ENCODE data around the gene TRIM7. TPM values are rescaled to one million over a fixed set of nuclear protein-coding genes. Genes with fewer than 3 reads are reported as not detected.

TRIM7 gene
- total RNA-seq, 1 experiment from 2014 or later, result 9.0 TPM

DNA sequence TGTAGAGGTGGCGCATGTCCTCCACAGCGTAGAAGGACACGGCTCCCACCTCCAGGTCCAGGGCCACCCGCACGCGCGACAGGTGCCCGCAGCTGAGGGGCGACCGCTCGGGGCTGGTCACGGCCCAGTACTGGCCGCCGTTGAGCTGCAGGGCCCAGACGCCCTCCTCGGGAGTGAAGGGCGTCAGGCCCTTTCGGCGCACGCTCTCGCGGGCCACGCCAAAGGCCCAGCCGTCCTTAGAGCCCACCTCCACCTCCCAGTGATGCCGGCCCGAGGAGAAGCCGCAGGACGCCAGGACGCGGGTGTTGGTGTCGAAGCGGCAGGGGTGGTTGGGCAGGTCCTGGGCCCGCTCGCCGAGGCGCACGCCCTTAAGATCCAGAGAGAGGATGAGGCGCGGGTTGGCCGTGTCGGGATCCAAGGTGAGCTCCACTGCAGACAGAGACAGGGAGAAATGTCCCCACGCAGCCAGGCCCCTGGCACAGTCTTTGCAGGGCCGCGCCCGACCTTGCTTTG lies 9.7 kb downstream of the TRIM7 start:
- no peaks in the 10 kb centered on the region for H3K36me3 ChIP-seq
- no peaks in the 10 kb centered on the region for H3K9me3 ChIP-seq (replicated peaks)
- peaks cover 3% of the 10 kb centered on the region; the same call in 1 of the 2 replicates for H3K4me1 ChIP-seq
- H3K27me3 ChIP-seq, result no peaks in the 10 kb centered on the region
- no peak overlapping the region for H3K4me3 ChIP-seq
- no peak for DNase-seq
- H3K27ac ChIP-seq, result no peak overlapping the region

DNA sequence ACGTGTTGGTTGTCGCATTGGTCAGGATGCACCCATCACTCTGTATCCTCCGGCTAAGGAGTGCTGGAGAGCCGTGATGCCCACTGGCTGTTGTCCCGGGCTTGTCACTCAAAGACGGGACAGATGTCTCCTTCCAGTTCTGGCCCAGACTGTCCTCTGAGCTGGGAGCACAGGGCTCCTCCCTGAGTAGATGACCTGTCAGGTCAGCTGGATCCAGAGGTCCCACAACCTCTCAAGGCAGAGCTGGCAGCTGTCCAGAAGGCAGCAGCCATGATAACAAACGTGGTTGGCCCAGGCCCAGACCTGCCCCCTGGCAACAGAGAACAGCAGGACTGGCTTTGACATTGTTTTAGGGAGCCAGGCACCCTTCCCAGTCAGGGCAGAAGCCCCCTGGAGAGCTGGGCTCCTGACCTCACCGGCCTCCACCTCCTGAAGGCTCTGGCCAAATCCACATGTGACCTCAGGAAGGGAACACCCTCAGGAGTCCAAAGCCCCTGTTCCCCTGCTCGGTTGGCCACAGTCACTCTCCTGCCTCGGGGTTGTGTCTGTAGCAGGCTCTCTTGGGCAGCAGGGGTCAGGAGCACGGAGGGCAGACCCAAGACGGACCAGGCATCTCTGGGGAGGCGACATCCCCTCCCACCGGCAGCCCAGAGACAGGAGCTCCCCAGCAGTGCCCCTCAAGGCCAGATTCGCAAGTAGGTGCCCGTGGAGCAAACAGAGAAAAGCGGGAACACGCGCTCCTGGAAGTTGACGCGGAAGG lies 10.3 kb downstream of the TRIM7 start:
- no peaks in the 10 kb centered on the region for H3K36me3 ChIP-seq
- H3K4me3 ChIP-seq, result no peak overlapping the region
- no peak overlapping the region for H3K27ac ChIP-seq
- H3K4me1 ChIP-seq, result peaks cover 3% of the 10 kb centered on the region; the same call in 1 of the 2 replicates
- no peaks in the 10 kb centered on the region for H3K27me3 ChIP-seq
- DNase-seq, result no peak
- no peaks in the 10 kb centered on the region for H3K9me3 ChIP-seq (replicated peaks)

GRCh38 chr5:181193656-181194055 lies 11.3 kb downstream of the TRIM7 start:
- H3K27me3 ChIP-seq, result no peaks in the 10 kb centered on the region
- DNase-seq, result no peak
- no peaks in the 10 kb centered on the region for H3K9me3 ChIP-seq (replicated peaks)
- H3K36me3 ChIP-seq, result no peaks in the 10 kb centered on the region
- no peak overlapping the region for H3K4me3 ChIP-seq
- H3K4me1 ChIP-seq, result peaks cover 3% of the 10 kb centered on the region; the same call in 1 of the 2 replicates
- no peak overlapping the region for H3K27ac ChIP-seq

DNA sequence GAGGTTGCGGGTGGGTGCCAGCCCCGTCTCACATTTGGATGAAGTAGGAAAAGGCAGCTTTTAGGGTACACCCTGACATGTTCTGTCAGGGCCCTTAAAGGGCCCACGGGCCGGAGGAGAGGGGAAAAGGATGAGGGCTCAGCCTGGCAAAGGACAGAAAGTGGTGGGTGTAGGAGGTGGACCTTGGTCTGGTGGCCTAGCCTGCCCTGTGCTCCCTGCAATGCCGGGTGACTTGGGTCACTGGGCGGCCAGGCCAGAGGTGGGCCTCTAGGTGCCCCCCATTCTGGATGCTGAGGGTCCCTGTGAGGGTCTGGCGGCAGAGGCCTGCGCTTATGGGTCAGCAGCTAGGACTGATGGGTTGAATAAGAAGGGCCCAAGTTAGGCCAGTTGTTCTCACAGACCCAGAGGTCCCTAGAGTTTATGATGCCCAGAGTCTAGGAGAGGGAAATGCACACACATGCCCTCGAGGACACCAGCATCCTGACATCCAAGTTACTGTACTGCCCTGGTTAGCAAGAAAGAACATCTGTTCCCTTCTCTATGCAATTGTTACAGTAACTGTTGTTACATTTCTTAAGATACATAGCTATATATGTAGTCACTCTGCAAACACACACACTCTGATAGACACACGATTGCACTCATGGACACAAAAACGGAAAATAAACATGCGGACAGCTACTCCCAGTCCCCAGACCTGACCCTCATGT lies 12.5 kb downstream of the TRIM7 start:
- Histone ChIP-seq H3K9me3 (replicated peaks) (no peaks in the 10 kb centered on the region), H3K36me3 (no peaks in the 10 kb centered on the region), H3K4me1 (peaks cover 3% of the 10 kb centered on the region; the same call in 1 of the 2 replicates), H3K27ac (peak overlapping the region; percentile 64; the same call in 1 of the 2 replicates), H3K27me3 (no peaks in the 10 kb centered on the region), H3K4me3 (peak overlapping the region; percentile 81)
- no peak for DNase-seq

- Histone ChIP-seq H3K27me3 (no peaks in the 10 kb centered on the region), H3K27ac (peak overlapping the region; percentile 64), H3K4me3 (peak overlapping the region; percentile 81), H3K4me1 (peaks cover 3% of the 10 kb centered on the region; the same call in 1 of the 2 replicates), H3K36me3 (no peaks in the 10 kb centered on the region), H3K9me3 (replicated peaks) (no peaks in the 10 kb centered on the region)
- peak; percentile 92 to 96 for DNase-seq
These were observed 13.3 kb downstream of the TRIM7 start for GRCh38 chr5:181191526-181192336.

DNA sequence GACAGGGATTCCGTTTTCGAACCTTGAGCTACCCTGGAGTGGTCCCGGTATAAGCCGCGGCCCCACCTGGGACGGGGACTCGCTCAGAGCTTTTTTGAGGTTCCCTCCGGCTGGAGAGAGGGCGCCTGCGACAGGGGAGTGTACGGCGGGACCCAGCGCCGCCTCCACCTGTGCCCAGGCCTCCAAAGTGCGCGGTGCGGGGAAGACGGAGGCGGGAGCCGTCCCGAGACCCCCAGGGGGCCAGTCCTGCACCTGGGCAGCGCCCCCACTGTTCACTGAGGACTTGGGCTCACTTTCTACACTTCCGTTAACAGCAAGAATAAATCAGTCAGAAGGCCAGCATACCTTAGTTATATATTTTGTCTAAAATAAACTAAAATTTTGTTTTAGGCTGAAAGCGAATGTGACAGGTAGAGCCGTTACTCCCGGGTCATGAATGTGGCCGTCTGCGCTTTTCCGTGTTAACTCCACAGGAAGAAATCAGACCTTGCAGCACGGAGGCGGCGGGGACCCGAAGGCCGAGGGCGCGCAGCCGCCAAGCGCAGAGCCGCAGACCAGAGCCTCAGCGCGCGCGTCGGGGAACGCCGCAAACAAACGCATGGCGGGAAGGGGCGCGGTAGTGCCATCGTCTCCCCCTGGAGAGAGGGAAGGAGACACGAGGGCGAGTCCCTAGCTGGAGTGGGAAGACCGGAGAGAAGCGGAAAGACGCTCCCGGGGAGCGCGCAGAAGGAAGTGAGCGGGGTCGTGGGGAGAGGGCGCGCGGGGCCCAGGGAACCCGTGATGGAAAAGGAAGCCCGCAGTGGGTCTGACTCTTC lies 14.1 kb downstream of the TRIM7 start:
- peak overlapping the region; percentile 81 for H3K4me3 ChIP-seq
- H3K36me3 ChIP-seq, result no peaks in the 10 kb centered on the region
- peak overlapping the region; percentile 3; the same call in 1 of the 2 replicates for H3K27ac ChIP-seq
- DNase-seq, result peak; percentile 55 to 68
- H3K9me3 ChIP-seq (replicated peaks), result no peaks in the 10 kb centered on the region
- no peaks in the 10 kb centered on the region for H3K27me3 ChIP-seq
- H3K4me1 ChIP-seq, result peaks cover 3% of the 10 kb centered on the region; the same call in 1 of the 2 replicates

DNA sequence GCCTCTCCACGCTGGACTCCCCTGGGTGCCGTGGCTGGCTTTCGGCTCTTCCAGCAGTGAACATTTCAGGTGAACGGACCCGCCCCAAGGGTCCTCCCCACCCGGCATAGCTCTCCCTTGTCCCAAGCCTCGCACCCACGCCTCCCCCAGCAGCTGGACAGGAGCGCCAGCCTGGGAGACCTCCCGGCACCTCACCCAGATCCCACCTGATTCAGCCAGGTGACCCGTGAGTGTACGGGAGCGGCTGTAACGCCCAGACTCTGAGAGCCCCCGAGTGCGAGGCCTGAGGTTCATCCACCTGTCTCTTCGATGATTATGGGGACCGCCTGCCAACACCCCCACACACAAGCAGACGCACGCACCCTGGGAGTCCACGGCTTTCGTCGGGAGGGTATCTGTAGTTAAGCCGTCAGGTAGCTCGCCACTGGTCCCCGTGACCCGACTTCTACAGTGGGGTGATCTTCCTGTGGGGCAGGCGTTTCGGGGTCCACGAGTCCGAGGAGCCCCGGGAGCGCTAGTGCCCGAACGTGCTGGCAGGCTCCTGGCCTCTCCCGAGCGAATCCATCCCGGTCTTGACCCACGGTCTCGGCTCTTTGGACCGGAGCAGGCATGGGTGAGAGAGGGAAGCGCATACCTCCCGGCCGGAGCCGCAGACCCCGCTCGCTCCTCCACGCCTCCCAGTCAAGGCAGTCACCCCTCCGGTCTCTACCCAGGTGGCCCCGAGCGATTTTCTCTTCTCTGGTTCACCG lies 14.9 kb downstream of the TRIM7 start:
- Histone ChIP-seq H3K36me3 (no peaks in the 10 kb centered on the region), H3K27me3 (no peaks in the 10 kb centered on the region), H3K4me3 (peak overlapping the region; percentile 81), H3K27ac (no peak overlapping the region), H3K9me3 (replicated peaks) (no peaks in the 10 kb centered on the region), H3K4me1 (peaks cover 3% of the 10 kb centered on the region)
- no peak for DNase-seq

DNA sequence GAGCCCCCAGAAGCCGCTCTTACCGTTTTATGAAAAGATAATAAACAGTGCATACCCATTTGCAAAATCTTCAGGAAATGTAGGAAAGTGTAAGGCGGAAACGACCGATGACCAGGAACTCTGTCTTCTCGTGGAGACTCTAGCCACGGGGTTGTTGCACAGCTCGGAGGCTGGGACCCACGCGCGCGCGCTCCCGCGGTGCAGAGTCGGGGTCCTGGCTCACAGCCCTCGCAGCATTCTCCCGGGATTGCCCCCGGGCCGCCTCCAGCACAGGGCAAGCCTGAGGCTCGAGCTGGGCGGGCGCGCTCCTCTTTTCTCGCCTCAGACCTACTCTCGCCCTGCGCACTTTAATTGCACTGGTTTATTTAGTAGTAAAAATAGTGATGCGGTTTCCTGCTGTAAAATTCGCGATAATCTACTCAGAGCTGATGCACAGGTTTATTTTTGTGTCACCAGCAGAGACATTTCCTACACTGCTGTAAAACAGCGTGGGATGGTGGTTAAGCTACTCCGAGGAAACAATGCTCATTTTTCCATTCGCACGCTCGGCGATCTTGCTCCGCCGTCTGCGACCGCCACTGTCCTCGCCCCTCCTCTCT lies 15.5 kb downstream of the TRIM7 start:
- no peaks in the 10 kb centered on the region for H3K9me3 ChIP-seq (replicated peaks)
- H3K4me1 ChIP-seq, result peaks cover 3% of the 10 kb centered on the region
- no peaks in the 10 kb centered on the region for H3K36me3 ChIP-seq
- peak overlapping the region; percentile 81 for H3K4me3 ChIP-seq
- H3K27me3 ChIP-seq, result no peaks in the 10 kb centered on the region
- peak; percentile 49 to 53 for DNase-seq
- no peak overlapping the region for H3K27ac ChIP-seq

DNA sequence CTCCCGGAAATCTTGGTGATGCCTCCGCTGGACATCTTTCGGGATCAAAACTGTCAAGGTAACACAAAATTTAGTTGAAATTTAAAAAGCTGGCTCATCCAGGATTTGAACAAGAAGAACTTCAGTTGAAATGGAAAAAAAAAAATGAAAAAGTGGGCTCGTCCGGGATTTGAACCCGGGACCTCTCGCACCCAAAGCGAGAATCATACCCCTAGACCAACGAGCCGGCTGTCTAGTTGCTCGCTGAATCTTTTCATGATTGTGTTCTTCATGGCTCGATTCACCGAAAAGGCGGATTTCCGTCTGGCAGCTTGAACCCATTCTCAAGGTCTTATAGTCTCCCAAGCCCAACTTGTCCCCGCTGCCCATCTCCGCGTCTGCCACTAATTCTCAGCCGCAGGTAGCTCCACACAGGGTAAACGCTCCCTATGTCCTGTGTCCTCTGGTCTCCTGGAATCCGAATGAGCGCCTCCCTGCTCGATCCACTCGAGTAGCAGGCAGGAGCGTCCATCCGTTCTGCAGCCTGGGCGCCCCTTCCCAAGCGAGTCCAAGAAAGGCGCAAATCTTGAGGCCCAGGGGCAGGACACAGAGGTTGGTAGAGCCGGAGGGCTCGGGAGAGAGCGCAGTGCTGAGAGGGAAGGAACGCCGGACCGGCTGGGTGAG lies 16.2 kb downstream of the TRIM7 start:
- DNase-seq, result peak; percentile 74 to 92
- Histone ChIP-seq H3K9me3 (replicated peaks) (no peaks in the 10 kb centered on the region), H3K4me1 (peaks cover 3% of the 10 kb centered on the region), H3K4me3 (peak overlapping the region; percentile 81), H3K36me3 (no peaks in the 10 kb centered on the region), H3K27me3 (no peaks in the 10 kb centered on the region), H3K27ac (peak overlapping the region; percentile 43)

DNA sequence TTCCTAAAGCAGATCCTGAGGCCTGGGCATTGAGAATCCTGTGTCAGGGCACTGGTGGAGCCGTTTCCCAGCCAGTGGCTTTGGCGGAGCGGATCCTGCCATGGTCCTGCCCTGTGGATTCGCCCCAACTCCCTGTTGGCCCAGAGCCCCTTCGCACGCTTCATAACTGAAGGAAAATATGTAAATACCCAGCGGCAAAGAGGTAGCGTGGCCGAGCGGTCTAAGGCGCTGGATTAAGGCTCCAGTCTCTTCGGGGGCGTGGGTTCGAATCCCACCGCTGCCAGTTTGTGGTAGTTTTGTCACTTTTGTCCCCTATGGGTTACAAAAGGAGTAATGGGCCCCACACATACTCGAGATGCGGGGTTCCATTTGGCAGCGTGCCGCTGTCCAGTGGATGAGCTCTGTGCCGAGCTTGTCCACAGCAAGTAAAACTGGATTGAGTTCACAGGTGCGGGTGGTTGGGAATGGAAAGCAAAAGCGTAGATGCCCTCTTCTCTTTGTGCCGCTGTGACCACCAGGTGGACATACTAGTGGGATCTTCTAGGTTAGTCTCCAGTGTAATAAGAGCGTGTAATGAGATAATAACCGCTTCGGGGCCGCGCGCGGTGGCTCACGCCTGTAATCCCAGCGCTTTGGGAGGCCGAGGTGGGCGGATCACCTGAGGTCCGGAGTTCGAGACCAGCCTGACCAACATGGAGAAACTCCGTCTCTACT lies 17.3 kb downstream of the TRIM7 start:
- H3K27me3 ChIP-seq, result no peaks in the 10 kb centered on the region
- peak; percentile 84 to 88 for DNase-seq
- H3K36me3 ChIP-seq, result no peaks in the 10 kb centered on the region
- peak overlapping the region; percentile 1; the same call in 1 of the 2 replicates for H3K27ac ChIP-seq
- peaks cover 3% of the 10 kb centered on the region for H3K4me1 ChIP-seq
- H3K9me3 ChIP-seq (replicated peaks), result no peaks in the 10 kb centered on the region
- peak overlapping the region; percentile 81 for H3K4me3 ChIP-seq

DNA sequence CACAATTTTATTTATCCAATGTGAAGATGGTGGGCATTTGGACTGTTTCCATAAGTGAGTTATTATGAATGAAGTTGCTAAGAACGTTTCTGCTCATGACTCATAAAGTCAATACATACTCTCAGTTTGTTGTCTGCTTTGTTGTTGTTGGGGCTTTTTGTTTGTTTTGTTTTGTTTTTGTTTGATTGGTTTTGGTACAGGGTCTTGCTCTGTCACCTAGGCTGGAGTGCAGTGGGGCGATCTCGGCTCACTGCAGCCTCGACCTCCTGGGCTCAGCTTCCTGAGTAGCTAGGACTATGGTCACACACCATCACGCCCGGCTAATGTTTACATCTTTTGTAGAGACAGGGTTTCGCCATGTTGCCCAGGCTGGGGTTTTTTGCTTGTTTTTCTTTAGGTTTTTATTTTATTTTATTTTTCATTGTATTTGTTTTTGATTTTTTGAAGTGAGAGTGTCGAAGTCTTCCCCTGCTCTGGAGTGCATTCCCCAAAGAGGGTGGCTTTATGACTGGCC lies 18.0 kb downstream of the TRIM7 start:
- DNase-seq, result no peak

DNA sequence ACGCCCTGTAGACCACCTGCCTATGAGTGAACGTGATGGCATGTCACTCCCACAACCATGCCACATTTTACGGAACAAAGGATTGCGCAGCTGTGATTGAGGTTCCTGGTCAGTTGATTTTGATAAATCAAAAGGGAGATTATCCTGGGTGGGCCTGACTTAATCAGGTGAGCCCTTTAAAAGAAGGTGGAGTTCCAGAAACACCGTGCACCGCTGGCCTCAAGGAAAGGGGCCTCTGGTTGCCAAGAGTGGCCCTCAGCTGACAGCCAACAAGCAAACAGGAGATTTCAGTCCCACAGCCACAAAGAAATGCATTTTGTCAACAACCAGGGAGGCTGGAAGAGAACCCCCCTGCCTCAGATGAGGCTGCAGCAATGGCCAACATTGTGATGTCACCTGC lies 19.0 kb downstream of the TRIM7 start:
- DNase-seq, result no peak
- H3K27ac ChIP-seq, result no peak overlapping the region
- H3K9me3 ChIP-seq (replicated peaks), result no peaks in the 10 kb centered on the region
- H3K4me3 ChIP-seq, result no peak overlapping the region
- H3K4me1 ChIP-seq, result no peaks in the 10 kb centered on the region; the same call in none of the 2 replicates
- peaks cover 2% of the 10 kb centered on the region; the same call in 1 of the 2 replicates for H3K27me3 ChIP-seq
- no peaks in the 10 kb centered on the region for H3K36me3 ChIP-seq

More for the DNA sequence above, 18.0 kb downstream of the TRIM7 start:
- H3K9me3 ChIP-seq (replicated peaks), result no peaks in the 10 kb centered on the region
- H3K27me3 ChIP-seq, result no peaks in the 10 kb centered on the region
- H3K4me3 ChIP-seq, result peak overlapping the region; percentile 81
- H3K4me1 ChIP-seq, result no peaks in the 10 kb centered on the region; the same call in none of the 2 replicates
- H3K36me3 ChIP-seq, result no peaks in the 10 kb centered on the region
- H3K27ac ChIP-seq, result no peak overlapping the region
